ENCODE data around the gene MYCBPAP.
A peak's percentile ranks its signal among the peaks of the same experiment; 100 is the strongest.

Gene MYCBPAP

GRCh38 chr17:50507871-50508572, at the start of gene MYCBPAP:
Gene MYCBPAP, plus strand, starts transcription at chr17:50508439. Its CDS starts 236 bp downstream, at chr17:50508675.
- no peak for DNase-seq

GRCh38 chr17:50458701-50459676, 49.2 kb upstream of the MYCBPAP start:
- no peak for DNase-seq

GRCh38 chr17:50459756-50460155, 48.5 kb upstream of the MYCBPAP start:
- DNase-seq = peak; percentile 96

GRCh38 chr17:50460831-50461526, 47.3 kb upstream of the MYCBPAP start:
- DNase-seq = no peak

- DNase-seq = no peak
These were observed 46.6 kb upstream of the MYCBPAP start for GRCh38 chr17:50461550-50462132.

GRCh38 chr17:50462446-50462845, 45.8 kb upstream of the MYCBPAP start:
- DNase-seq = no peak

GRCh38 chr17:50464121-50464520, 44.1 kb upstream of the MYCBPAP start:
- no peak for DNase-seq

- no peak for DNase-seq
These were observed 43.5 kb upstream of the MYCBPAP start for GRCh38 chr17:50464736-50465135.

GRCh38 chr17:50465171-50465570, 43.1 kb upstream of the MYCBPAP start:
- DNase-seq = no peak

GRCh38 chr17:50465635-50466034, 42.6 kb upstream of the MYCBPAP start:
- no peak for DNase-seq

GRCh38 chr17:50466371-50467113, 41.7 kb upstream of the MYCBPAP start:
- no peak for DNase-seq

- no peak for DNase-seq
These were observed 41.0 kb upstream of the MYCBPAP start for GRCh38 chr17:50467114-50467854.

GRCh38 chr17:50467855-50468303, 40.4 kb upstream of the MYCBPAP start:
- no peak for DNase-seq

GRCh38 chr17:50468304-50469207, 39.7 kb upstream of the MYCBPAP start, which contains the start of gene CHAD:
Gene CHAD, minus strand, starts transcription at chr17:50468880. Its CDS starts 67 bp downstream, at chr17:50468813.
- no peak for DNase-seq

- no peak for DNase-seq
These were observed 39.0 kb upstream of the MYCBPAP start for GRCh38 chr17:50469208-50469605.

GRCh38 chr17:50469671-50470305, 38.5 kb upstream of the MYCBPAP start:
- DNase-seq = no peak

- DNase-seq = peak; percentile 71
These were observed 37.8 kb upstream of the MYCBPAP start for GRCh38 chr17:50470426-50470825.

- DNase-seq = no peak
These were observed 37.0 kb upstream of the MYCBPAP start for GRCh38 chr17:50471009-50471905.

Data from NCI-H2171 (cell line).